Astrocyte of the cerebellum (primary cell): ENCODE data around the gene REXO2.

Experiments
- DNase-seq: peaks from one replicate; pipeline ENCODE4 v3.0.0-alpha.2; 2011; ENCODE audit warnings: low read depth
- H3K4me3 ChIP-seq: 2 replicates; pipeline ENCODE4 v1.5.1; 2011; ENCODE audit warnings: mild to moderate bottlenecking, low read depth, low read length, moderate library complexity
- CTCF ChIP-seq: IDR thresholded peaks from 2 replicates; pipeline ENCODE4 v1.5.1; 2012; ENCODE audit warnings: low read length, low read depth, moderate library complexity, mild to moderate bottlenecking; ENCODE audit errors: missing control alignments
- in situ Hi-C: cut with HindIII; loops from 2 replicates; pipeline ENCODE4 v1.10.0; 2017; ENCODE audit warnings: low sequenced_read_pairs

REXO2 gene

GRCh38 chr11:114439229-114440120 lies at the start of gene REXO2:
REXO2 (plus strand) TSS chr11:114439467; CDS start chr11:114439529, 62 bp downstream.
- DNase-seq = peak; percentile 85
- peak within 1 kb of the TSS; percentile 89 for H3K4me3 ChIP-seq
- peak; percentile 37 for TF ChIP-seq CTCF
- in situ Hi-C loops = no loop called here

DNA sequence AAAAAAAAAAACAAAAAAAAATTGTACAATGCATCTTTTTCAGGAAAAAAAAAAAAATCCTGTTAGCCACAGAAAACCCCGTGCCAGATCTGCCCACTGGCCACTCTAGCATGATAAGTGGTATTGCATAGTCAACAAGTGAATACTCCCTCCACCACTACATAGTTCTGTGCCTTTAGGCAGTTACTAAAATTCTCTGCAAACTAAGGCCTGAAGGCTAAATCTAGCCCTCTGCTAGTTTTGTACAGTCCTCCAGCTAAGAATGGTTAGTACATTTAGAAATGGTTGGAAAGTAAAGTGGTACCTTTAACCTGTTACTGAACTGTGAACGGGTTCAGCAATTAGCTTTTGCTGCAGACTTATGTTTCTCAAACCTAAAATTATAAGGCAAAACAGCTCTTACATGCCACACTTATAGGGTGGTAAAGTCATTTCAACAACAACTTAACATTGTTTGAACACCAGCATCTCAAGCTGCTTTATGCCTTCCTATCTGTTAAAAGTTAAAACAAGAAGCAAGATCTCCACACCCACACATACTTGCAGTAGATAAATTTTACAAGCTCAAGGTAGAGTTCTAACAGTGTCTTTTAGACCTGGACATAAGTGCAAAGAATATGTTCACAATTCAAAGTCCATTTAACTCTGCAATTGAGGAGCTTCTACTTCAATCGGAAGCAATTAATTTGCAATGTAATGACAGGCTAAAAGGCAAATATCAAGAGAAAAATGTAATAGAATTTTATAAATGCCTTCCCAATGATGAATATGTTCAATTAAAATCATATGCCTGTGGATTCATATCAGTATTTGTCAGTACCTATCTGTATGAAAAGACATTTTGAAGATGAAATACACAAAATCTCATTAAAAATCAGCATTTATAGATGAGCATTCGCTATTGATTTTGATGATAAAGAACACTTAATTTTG lies 46.3 kb upstream of the REXO2 start:
- in situ Hi-C loops = no loop called here
- no peak for DNase-seq
- H3K4me3 ChIP-seq = no peak overlapping the region
- no peak for TF ChIP-seq CTCF

- in situ Hi-C loops = no loop called here
- TF ChIP-seq CTCF = peak; percentile 38
- no peak for DNase-seq
- no peak overlapping the region for H3K4me3 ChIP-seq
Observed at GRCh38 chr11:114395736-114396135, 43.5 kb upstream of the REXO2 start.

DNA sequence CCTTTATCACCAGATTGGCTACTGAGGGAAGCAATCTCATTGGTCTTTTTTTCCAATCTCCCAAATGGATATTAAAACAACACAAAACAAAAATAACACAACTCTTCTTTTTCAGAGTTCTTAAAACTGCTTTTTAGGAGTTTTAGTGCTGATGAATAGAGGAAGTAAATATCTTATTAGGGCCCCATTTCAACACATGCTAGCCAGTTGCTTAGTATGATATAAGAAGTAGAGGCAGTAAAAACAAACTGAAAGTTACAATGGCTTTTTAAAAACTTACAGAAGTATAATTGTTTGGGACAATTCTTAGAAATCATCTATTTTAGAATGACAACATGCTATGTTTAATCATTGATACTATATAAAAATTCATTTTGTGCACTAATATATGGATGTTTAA lies 42.4 kb upstream of the REXO2 start:
- no peak for TF ChIP-seq CTCF

DNA sequence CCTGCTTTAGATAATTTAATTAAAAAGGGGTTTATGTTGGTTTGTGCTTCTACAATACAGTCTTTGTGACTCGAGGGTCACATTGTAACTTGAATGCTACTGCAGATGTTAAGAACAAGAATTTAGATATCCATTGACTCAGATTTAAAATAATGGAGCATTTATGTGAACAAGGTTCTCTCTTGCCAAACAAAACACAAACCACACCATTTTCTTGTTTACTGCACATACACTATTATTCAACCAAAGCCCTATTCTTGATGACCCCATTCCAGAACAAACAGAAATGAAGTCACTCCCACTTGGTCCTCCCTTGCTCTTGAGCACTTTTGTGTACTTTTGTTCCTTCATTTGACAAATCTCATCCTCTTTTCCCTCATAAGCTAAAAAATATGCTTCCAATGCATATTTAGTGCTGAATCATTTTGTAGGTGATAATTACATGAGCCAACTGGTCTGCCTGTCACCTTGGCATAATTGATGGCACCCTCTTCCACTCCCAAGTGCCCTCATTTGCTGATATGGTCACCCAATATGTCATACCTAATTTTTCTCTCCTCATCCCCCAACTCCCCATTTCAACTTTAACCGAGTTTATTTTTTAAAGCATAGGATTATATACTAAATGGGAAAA lies 41.8 kb upstream of the REXO2 start:
- TF ChIP-seq CTCF = no peak
- in situ Hi-C loops = no loop called here

More for the DNA sequence above, 42.4 kb upstream of the REXO2 start:
- H3K4me3 ChIP-seq = no peak overlapping the region
- no peak for DNase-seq
- in situ Hi-C loops = no loop called here

More for the DNA sequence above, 41.8 kb upstream of the REXO2 start:
- DNase-seq = no peak
- no peak overlapping the region for H3K4me3 ChIP-seq
